Measurements from ENCODE around the gene SORCS2. TPM values are rescaled to one million over a fixed set of nuclear protein-coding genes. Genes with fewer than 3 reads are reported as not detected.

SORCS2 gene
- total RNA-seq, 4 donors from 2014 or later = 0.48 to 1.8 (median 0.68) TPM; not detected in 1

DNA sequence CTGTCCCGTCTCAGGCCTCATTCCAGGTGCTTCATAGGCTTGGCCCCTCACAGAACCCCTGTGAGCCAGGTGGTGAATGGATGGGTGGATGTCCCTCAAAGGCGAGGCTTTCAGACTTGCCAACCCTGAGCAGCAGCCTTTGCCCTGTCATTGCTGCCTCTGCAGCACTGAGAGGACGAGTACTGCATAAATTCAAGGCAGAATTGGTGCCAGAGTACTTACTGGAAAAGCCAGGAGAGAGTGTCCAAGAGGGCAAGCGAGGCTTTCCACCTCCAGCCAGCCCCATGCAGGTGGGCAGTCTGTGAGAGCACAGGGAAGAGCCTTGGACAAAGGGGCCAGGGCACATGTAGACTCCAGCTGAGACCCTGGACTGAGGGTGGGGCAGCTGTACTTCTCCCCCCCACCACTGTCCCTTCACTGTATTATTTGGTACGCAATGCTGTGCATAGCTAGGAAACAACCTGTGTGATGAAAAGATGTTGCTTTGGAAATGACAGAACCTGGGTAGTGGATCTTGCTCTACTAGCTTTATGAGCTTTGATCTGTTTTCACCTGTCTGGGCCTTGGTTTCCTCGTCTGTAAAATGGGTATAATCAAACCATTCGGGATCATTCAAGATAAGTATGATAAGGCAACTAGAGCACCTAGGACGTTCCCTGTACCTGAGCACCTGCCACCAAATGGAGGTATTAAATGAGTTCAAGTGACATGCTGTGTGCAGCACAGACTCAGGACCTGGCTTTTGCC lies 467.3 kb downstream of the SORCS2 start:
- intact Hi-C loops (cut with DNase I; ENCODE audit: low total_unique reads) (no loop called here), in situ Hi-C loops (cut with MboI; ENCODE audit: low pct_ligation_motif_present in 1 of 4, low pct_unique_long_range_greater_than_20kb in 1 of 4, low sequenced_read_pairs in 3 of 4) (no loop called here)
- Histone ChIP-seq H3K36me3 (no peaks in the 10 kb centered on the region), H3K4me3 (no peak overlapping the region), H3K27me3 (no peaks in the 10 kb centered on the region), H3K9me3 (no peaks in the 10 kb centered on the region), H3K27ac (no peak overlapping the region), H3K4me1 (no peaks in the 10 kb centered on the region)
- no peak for TF ChIP-seq POLR2AphosphoS5 (IDR thresholded peaks at IDR 0.05)
- TF ChIP-seq, protein P1, sequence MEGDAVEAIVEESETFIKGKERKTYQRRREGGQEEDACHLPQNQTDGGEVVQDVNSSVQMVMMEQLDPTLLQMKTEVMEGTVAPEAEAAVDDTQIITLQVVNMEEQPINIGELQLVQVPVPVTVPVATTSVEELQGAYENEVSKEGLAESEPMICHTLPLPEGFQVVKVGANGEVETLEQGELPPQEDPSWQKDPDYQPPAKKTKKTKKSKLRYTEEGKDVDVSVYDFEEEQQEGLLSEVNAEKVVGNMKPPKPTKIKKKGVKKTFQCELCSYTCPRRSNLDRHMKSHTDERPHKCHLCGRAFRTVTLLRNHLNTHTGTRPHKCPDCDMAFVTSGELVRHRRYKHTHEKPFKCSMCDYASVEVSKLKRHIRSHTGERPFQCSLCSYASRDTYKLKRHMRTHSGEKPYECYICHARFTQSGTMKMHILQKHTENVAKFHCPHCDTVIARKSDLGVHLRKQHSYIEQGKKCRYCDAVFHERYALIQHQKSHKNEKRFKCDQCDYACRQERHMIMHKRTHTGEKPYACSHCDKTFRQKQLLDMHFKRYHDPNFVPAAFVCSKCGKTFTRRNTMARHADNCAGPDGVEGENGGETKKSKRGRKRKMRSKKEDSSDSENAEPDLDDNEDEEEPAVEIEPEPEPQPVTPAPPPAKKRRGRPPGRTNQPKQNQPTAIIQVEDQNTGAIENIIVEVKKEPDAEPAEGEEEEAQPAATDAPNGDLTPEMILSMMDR (IDR thresholded peaks at IDR 0.05) = no peak
- no peak for TF ChIP-seq EP300 (IDR thresholded peaks at IDR 0.05; ENCODE audit: low read depth)
- no peak for TF ChIP-seq POLR2A (IDR thresholded peaks at IDR 0.05)
- WGBS, 2 donors (ENCODE audit: low coverage in 1 of 2) = 66 to 83% methylated on average over 1 to 8 of the region's 8 CpGs
- DNase-seq = no peak

DNA sequence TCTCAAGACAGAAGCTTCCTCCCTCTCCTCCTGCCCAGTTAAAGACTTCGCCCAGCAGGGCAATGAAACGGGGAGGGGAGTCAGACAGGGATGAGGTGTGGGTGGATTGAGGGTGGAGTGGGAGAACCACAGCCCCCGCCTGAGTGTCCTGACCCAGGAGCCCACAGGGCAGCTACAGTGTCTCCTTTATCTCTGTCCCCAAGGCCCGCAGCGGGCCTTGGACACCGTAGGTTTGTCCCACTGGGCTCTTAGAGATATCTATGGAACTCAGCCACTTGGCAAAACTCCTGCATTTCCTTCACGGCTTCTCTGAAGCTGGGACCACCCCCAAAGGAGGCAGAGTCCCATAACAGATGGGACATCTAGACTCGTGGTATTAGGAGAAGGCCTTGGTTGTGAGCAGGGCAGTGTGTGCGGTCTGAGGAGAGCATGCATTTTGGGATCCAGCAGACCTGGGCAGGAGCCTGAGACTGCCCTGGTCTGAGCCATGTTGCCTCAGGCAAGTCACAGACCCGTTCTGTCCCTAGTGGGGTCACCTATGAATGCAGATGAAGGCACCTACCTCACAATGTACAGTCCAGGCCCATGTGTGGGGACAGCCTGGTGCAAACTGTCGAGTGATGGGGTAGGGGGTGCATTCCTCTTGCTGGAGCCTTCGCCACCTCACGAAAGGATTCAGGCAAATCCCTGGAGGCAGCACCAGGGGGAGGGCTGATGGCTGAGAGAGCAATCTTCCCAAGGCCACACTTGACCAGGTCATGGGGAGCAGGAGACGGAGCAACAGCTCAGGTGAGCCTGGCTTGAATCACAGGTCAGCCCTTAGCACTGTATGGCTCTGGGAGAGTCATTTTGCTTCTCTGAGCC lies 468.1 kb downstream of the SORCS2 start:
- intact Hi-C loops (cut with DNase I; ENCODE audit: low total_unique reads) = no loop called here
- TF ChIP-seq POLR2A (IDR thresholded peaks at IDR 0.05) = no peak
- TF ChIP-seq POLR2AphosphoS5 (IDR thresholded peaks at IDR 0.05) = no peak
- TF ChIP-seq, protein P1 (IDR thresholded peaks at IDR 0.05) = no peak
- TF ChIP-seq EP300 (IDR thresholded peaks at IDR 0.05; ENCODE audit: low read depth) = no peak
- no peak overlapping the region for H3K4me3 ChIP-seq
- no peaks in the 10 kb centered on the region for H3K36me3 ChIP-seq
- no peaks in the 10 kb centered on the region for H3K4me1 ChIP-seq
- no peak for DNase-seq
- no peaks in the 10 kb centered on the region for H3K9me3 ChIP-seq
- in situ Hi-C loops (cut with MboI; ENCODE audit: low pct_ligation_motif_present in 1 of 4, low pct_unique_long_range_greater_than_20kb in 1 of 4, low sequenced_read_pairs in 3 of 4) = no loop called here
- no peak overlapping the region for H3K27ac ChIP-seq
- 84% methylated on average over 14 of the region's 14 CpGs; no CpG with 5 or more reads in 1 of the 2 donors for WGBS, 2 donors (ENCODE audit: low coverage in 1 of 2)
- no peaks in the 10 kb centered on the region for H3K27me3 ChIP-seq

DNA sequence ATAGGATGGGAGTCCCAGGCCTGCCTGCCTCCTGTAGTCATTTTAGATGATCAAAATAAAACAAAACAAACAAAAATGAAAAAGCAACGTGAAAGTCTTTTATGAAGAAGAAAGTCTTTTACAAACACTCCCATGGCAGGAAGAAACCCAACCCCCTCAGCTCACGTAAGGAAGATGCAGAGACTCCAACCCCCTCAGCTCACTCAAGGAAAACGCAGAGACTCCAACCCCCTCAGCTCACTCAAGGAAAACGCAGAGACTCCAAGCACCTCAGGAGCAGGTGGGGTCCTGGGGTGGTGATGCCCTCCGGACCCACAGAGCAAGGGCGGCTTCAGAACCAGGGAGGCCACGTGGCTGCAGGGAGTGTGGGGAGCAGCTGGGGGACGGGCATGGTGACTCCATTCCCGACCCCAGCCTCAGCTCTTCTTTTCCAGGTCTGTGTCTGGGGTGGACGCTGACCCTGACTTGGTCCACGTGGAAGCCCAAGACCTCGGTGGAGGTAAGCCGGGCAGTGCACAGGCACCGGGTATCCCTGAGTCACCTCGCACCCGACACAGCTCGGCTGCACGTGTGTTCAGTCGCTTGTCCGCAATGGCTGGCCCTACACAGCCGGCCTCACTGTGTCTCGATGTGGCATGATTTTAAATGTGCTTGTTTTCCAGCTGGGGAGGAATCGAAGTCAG lies 468.9 kb downstream of the SORCS2 start:
- in situ Hi-C loops (cut with MboI; ENCODE audit: low pct_ligation_motif_present in 1 of 4, low pct_unique_long_range_greater_than_20kb in 1 of 4, low sequenced_read_pairs in 3 of 4) = no loop called here
- 60 to 82% methylated on average over 4 to 23 of the region's 23 CpGs for WGBS, 2 donors (ENCODE audit: low coverage in 1 of 2)
- Histone ChIP-seq H3K4me1 (no peaks in the 10 kb centered on the region), H3K4me3 (no peak overlapping the region), H3K27ac (no peak overlapping the region), H3K9me3 (no peaks in the 10 kb centered on the region), H3K27me3 (no peaks in the 10 kb centered on the region), H3K36me3 (no peaks in the 10 kb centered on the region)
- DNase-seq = no peak
- TF ChIP-seq EP300 (IDR thresholded peaks at IDR 0.05; ENCODE audit: low read depth) = no peak
- no peak for TF ChIP-seq POLR2AphosphoS5 (IDR thresholded peaks at IDR 0.05)
- TF ChIP-seq, protein P1 (IDR thresholded peaks at IDR 0.05) = no peak
- TF ChIP-seq POLR2A (IDR thresholded peaks at IDR 0.05) = no peak
- intact Hi-C loops (cut with DNase I; ENCODE audit: low total_unique reads) = no loop called here
